Mesenchymal stem cell (in vitro differentiated cells and primary cell): Measurements from ENCODE around the gene TRHDE.

Source experiments
- DNase-seq: peaks from one replicate; pipeline ENCODE4 v3.0.0-alpha.2; 2013
- H2AFZ ChIP-seq: one replicate; pipeline ENCODE4 v1.6.1; 2013; ENCODE audit warnings: low read depth, mild to moderate bottlenecking, control low read depth, inconsistent platforms, low read length, moderate library complexity
- H2AK5ac ChIP-seq: 2 replicates; pipeline ENCODE4 v1.6.1; 2013; ENCODE audit warnings: low read length, moderate library complexity, mild to moderate bottlenecking, inconsistent platforms; ENCODE audit not compliant: severe bottlenecking
- H2BK120ac ChIP-seq: one replicate; pipeline ENCODE4 v1.6.1; 2013; ENCODE audit warnings: low read depth, mild to moderate bottlenecking, inconsistent platforms, low read length, moderate library complexity
- H2BK12ac ChIP-seq, 2 experiments: one replicate each; pipeline ENCODE4 v1.6.1; 2013; ENCODE audit warnings: inconsistent platforms in 2 of 2, low read length in 2 of 2, mild to moderate bottlenecking in 2 of 2, moderate library complexity in 2 of 2, control low read depth in 1 of 2
- H2BK15ac ChIP-seq: one replicate; pipeline ENCODE4 v1.6.1; 2013; ENCODE audit warnings: mild to moderate bottlenecking, low read depth, inconsistent platforms; ENCODE audit not compliant: poor library complexity, severe bottlenecking
- H2BK5ac ChIP-seq: 2 replicates; pipeline ENCODE4 v1.6.1; 2013; ENCODE audit warnings: low read depth, mild to moderate bottlenecking, low read length, control low read depth, inconsistent platforms; ENCODE audit not compliant: poor library complexity, severe bottlenecking
- H3K14ac ChIP-seq, 2 experiments: one replicate each; pipeline ENCODE4 v1.6.1; 2013; ENCODE audit warnings: inconsistent platforms in 2 of 2, low read length in 2 of 2, control low read depth in 1 of 2, mild to moderate bottlenecking in 1 of 2, moderate library complexity in 1 of 2
- H3K18ac ChIP-seq, 2 experiments: one replicate each; pipeline ENCODE4 v1.6.1; 2013; ENCODE audit warnings: inconsistent platforms in 2 of 2, low read length in 2 of 2, control low read depth in 1 of 2, low read depth in 1 of 2, mild to moderate bottlenecking in 1 of 2
- H3K23ac ChIP-seq, 2 experiments: one replicate each; pipeline ENCODE4 v1.6.1; 2013; ENCODE audit warnings: inconsistent platforms in 2 of 2, low read length in 2 of 2, mild to moderate bottlenecking in 2 of 2, moderate library complexity in 2 of 2, control low read depth in 1 of 2
- H3K27ac ChIP-seq: 2 replicates; pipeline ENCODE4 v1.5.1; 2013; ENCODE audit warnings: mild to moderate bottlenecking, moderate library complexity, low read length, control low read depth, inconsistent platforms; ENCODE audit not compliant: poor library complexity, severe bottlenecking
- H3K27me3 ChIP-seq, 2 experiments: 2 replicates each; pipeline versions ENCODE4 v1.6.1 to v1.7.0; 2013; ENCODE audit warnings: low read length in 2 of 2, mild to moderate bottlenecking in 2 of 2, moderate library complexity in 2 of 2, control low read depth in 1 of 2, inconsistent platforms in 1 of 2; ENCODE audit not compliant: control insufficient read depth in 1 of 2, insufficient read depth in 1 of 2
- H3K36me3 ChIP-seq, 2 experiments: 2 replicates each; pipeline versions ENCODE4 v1.6.1 to v1.7.0; 2013; ENCODE audit warnings: low read length in 2 of 2, control low read depth in 1 of 2, inconsistent platforms in 1 of 2, low read depth in 1 of 2, mild to moderate bottlenecking in 1 of 2; ENCODE audit not compliant: insufficient read depth in 2 of 2, control insufficient read depth in 1 of 2
- H3K4ac ChIP-seq, 2 experiments: one replicate each; pipeline ENCODE4 v1.6.1; 2013; ENCODE audit warnings: inconsistent platforms in 2 of 2, low read length in 2 of 2, mild to moderate bottlenecking in 2 of 2, moderate library complexity in 2 of 2, control low read depth in 1 of 2, low read depth in 1 of 2
- H3K4me1 ChIP-seq: 2 replicates; pipeline ENCODE4 v1.6.1; 2013; ENCODE audit warnings: low read depth, low read length, control low read depth; ENCODE audit not compliant: control insufficient read depth, insufficient read depth
- H3K4me2 ChIP-seq: 2 replicates; pipeline ENCODE4 v1.6.1; 2013; ENCODE audit warnings: low read length, mild to moderate bottlenecking, inconsistent platforms; ENCODE audit not compliant: poor library complexity, severe bottlenecking
- H3K4me3 ChIP-seq, 2 experiments: 2 replicates each; pipeline versions ENCODE4 v1.5.1 to v1.7.0; 2013; ENCODE audit warnings: low read length in 2 of 2, mild to moderate bottlenecking in 2 of 2, control low read depth in 1 of 2, low read depth in 1 of 2; ENCODE audit not compliant: insufficient read depth in 1 of 2
- H3K79me1 ChIP-seq: replicated peaks from 2 replicates; pipeline ENCODE4 v1.6.1; 2013; ENCODE audit warnings: mild to moderate bottlenecking, control low read depth, low read length, inconsistent platforms; ENCODE audit not compliant: poor library complexity, severe bottlenecking
- H3K9ac ChIP-seq: 2 replicates; pipeline ENCODE4 v1.7.0; 2013; ENCODE audit warnings: mild to moderate bottlenecking, low read length, moderate library complexity
- H3K9me3 ChIP-seq: 2 replicates; pipeline ENCODE4 v1.7.0; 2013; ENCODE audit warnings: mild to moderate bottlenecking, low read length; ENCODE audit not compliant: control insufficient read depth
- H4K8ac ChIP-seq: one replicate; pipeline ENCODE4 v1.6.1; 2013; ENCODE audit warnings: inconsistent platforms, mild to moderate bottlenecking, low read length, moderate library complexity
- H4K91ac ChIP-seq: one replicate; pipeline ENCODE4 v1.6.1; 2013; ENCODE audit warnings: mild to moderate bottlenecking, low read length, inconsistent platforms
- WGBS: methylation state at CpG from one replicate; pipeline ENCODE4 v1.1.7; 2013; ENCODE audit warnings: mixed read lengths; 5-methylcytosine and 5-hydroxymethylcytosine counted together

TRHDE gene

DNA sequence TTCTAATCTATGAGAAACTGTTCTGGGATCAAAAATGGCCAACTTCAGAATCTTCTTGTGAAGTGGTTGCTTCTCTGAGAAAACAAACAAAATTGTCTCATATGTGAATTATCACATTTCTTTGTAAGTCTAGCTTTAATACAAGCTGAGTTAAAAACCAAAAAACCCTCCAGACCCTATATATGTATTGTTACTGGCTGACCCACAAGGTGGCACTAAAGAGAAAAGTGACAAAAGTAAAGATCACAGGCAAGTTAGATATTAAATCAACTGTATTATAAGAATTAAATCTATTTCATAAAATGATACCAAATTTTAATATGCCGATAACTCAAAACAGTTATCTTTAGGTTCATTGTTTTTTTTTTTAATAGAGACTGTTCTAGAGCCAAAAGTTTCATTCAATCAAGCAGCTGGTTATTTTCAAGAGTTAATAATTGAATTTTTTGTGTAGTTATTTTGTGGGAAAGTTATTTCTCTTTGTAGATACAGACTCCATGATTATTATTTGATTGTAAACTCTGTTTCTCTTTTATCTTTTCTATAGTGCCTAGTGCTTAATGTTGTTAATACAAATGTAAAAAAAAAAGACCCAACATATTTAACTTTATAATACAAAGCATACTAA lies 7.5 kb upstream of the TRHDE start:
- Histone ChIP-seq H3K27ac (no peak overlapping the region), H4K91ac (no peak overlapping the region), H3K9me3 (no peaks in the 10 kb centered on the region), H3K4ac (no peak overlapping the region), H2BK15ac (no peak overlapping the region), H3K36me3 (no peaks in the 10 kb centered on the region), H2AFZ (no peak overlapping the region), H2AK5ac (no peak overlapping the region), H2BK5ac (no peak overlapping the region), H2BK12ac (no peak overlapping the region), H3K27me3 (peaks cover 0 to 6% of the 10 kb centered on the region in 2 experiments), H3K23ac (no peak overlapping the region), H4K8ac (no peak overlapping the region), H3K4me2 (no peak overlapping the region), H3K9ac (no peak overlapping the region), H3K4me1 (no peaks in the 10 kb centered on the region), H3K79me1 (no peaks in the 10 kb centered on the region), H3K18ac (no peak overlapping the region), H2BK120ac (no peak overlapping the region), H3K4me3 (no peak overlapping the region), H3K14ac (no peak overlapping the region)
- no CpG with 5 or more reads among the region's 1 CpG for WGBS
- DNase-seq, result peak; percentile 42

DNA sequence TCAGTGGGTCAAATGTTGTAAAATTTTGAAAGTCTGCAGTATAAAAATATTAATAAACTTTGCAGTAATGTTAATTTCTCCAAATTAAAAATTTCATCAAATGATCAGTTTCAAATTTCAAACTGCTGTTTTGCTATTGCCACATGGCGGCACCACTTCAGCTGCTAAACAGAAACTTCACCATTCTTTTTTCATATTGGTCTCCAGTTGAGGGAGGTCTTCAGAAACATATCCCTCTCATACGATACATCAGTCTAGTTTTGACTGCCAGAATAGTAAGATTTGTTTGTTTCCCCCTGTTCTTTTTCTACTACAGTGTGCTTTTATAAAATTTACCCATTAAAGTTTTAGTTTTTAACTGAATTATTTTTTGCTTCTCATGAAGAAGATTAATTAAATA lies 4.2 kb upstream of the TRHDE start:
- no peaks in the 10 kb centered on the region for H3K36me3 ChIP-seq
- H2BK120ac ChIP-seq, result no peak overlapping the region
- peaks cover 0 to 36% of the 10 kb centered on the region in 2 experiments for H3K27me3 ChIP-seq
- no peak overlapping the region for H3K4me3 ChIP-seq
- no peak overlapping the region for H2BK12ac ChIP-seq
- H2BK5ac ChIP-seq, result no peak overlapping the region
- H3K9ac ChIP-seq, result no peak overlapping the region
- H3K18ac ChIP-seq, result no peak overlapping the region
- no peak for DNase-seq
- H3K79me1 ChIP-seq, result no peaks in the 10 kb centered on the region
- H3K4ac ChIP-seq, result no peak overlapping the region
- no peak overlapping the region for H3K23ac ChIP-seq
- no peak overlapping the region for H2BK15ac ChIP-seq
- no peak overlapping the region for H2AFZ ChIP-seq
- H3K27ac ChIP-seq, result no peak overlapping the region
- H3K9me3 ChIP-seq, result no peaks in the 10 kb centered on the region
- H3K4me1 ChIP-seq, result peaks cover 4% of the 10 kb centered on the region
- no peak overlapping the region for H4K91ac ChIP-seq
- no peak overlapping the region for H3K14ac ChIP-seq
- no peak overlapping the region for H3K4me2 ChIP-seq
- WGBS, result 88% methylated on average over 1 of the region's 2 CpGs
- H4K8ac ChIP-seq, result no peak overlapping the region
- H2AK5ac ChIP-seq, result no peak overlapping the region

DNA sequence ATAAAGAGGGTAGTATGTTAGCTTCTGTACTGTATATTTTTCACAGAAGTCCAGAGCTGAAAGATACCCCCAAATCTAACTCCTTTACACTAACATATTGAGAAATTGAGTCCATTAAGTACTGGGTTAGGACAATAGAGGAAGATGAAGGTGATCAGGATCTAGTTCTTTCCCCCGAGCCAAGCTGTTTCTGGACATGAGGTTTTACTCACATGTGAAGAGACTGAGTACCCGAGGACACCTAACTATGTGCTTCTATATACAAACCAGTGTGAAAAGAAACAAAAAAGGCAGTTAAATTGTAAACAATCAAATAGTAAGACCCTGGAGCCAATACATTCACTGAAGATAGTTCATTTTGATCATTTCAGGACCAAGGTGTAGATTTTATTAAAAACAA lies 3.8 kb upstream of the TRHDE start:
- Histone ChIP-seq H2BK12ac (no peak overlapping the region), H3K18ac (no peak overlapping the region), H3K14ac (no peak overlapping the region), H2BK15ac (no peak overlapping the region), H3K27me3 (peaks cover 0 to 40% of the 10 kb centered on the region in 2 experiments), H3K9me3 (no peaks in the 10 kb centered on the region), H4K8ac (no peak overlapping the region), H2AK5ac (no peak overlapping the region), H3K79me1 (no peaks in the 10 kb centered on the region), H3K4ac (no peak overlapping the region), H3K36me3 (no peaks in the 10 kb centered on the region), H3K23ac (no peak overlapping the region), H2BK5ac (no peak overlapping the region), H2AFZ (no peak overlapping the region), H3K9ac (no peak overlapping the region), H3K4me2 (no peak overlapping the region), H3K4me3 (no peak overlapping the region), H3K27ac (no peak overlapping the region), H4K91ac (no peak overlapping the region), H2BK120ac (no peak overlapping the region), H3K4me1 (peaks cover 6% of the 10 kb centered on the region)
- no peak for DNase-seq
- WGBS, result 43% methylated on average over 1 of the region's 2 CpGs

DNA sequence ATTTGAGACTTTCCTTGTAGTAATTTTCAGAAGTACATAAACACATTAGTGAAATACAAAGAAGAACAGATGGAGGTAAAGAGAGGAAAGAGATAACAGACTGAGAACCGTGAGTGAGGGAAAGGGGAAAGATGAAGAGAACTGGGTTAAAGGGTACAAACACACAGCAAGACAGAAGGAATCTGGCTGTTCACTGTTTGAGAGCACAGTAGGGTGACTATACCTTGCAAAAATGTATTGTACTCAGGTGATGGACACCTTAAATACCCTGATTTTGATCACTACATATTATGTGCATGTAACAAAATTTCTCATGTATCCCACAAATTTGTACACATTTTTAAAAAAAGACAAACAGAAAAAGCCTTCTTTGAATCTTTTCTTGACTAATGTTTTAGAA lies 2.7 kb upstream of the TRHDE start:
- Histone ChIP-seq H2BK12ac (no peak overlapping the region), H3K18ac (no peak overlapping the region), H2BK5ac (no peak overlapping the region)

More for the DNA sequence above, 2.7 kb upstream of the TRHDE start:
- Histone ChIP-seq H3K36me3 (no peaks in the 10 kb centered on the region), H3K4ac (no peak overlapping the region), H3K14ac (no peak overlapping the region), H3K4me1 (peaks cover 10% of the 10 kb centered on the region), H4K8ac (no peak overlapping the region), H2BK15ac (no peak overlapping the region), H2BK120ac (no peak overlapping the region), H3K23ac (no peak overlapping the region), H4K91ac (no peak overlapping the region), H2AK5ac (no peak overlapping the region), H3K4me3 (no peak overlapping the region), H3K79me1 (no peaks in the 10 kb centered on the region), H3K4me2 (no peak overlapping the region), H3K27ac (no peak overlapping the region), H3K9ac (no peak overlapping the region), H3K9me3 (no peaks in the 10 kb centered on the region), H2AFZ (no peak overlapping the region), H3K27me3 (peaks cover 3 to 51% of the 10 kb centered on the region in 2 experiments)
- DNase-seq, result no peak
- WGBS, result 15% methylated on average over 1 of the region's 1 CpG
